ENCODE measurements around the gene ZBTB11.
"Not testable (repeated sequence)": the region's sequence is repeated elsewhere in the genome, so short reads cannot be mapped to it uniquely, and the experiment has no call there.

The ZBTB11 gene

DNA sequence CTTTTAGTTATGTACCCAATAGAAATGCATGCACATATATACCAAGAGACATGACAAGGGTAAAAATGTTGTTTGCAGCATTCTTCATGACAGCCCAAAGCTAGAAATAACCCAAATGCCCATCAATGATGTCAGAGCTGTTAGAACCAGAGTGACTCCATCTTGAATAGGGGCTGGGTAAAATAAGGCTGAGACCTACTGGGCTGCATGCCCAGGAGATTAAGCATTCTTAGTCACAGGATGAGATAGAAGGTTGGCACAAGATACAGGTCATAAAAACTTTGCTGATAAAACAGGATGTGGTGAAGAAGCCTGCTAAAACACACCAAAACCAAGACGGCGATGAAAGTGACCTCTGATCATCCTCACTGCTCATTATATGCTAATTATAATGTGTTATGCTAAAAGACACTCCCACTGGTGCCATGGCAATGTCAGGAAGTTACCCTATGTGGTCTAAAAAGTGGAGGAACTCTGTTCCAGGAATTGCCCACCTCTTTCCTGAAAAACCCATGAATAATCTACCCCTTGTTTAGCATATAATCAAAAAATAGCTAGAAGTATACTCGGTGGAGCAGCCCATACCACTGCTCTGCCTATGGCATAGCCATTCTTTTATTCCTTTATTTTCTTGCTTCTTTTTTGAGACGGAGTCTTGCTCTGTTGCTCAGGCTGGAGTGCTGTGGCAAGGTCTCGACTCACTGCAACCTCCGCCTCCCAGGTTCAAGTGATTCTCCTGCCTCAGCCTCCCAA lies 32.9 kb downstream of the ZBTB11 start:
- DNase-seq (ENCODE audit: low read depth, low spot score): no peak
- H3K36me3 ChIP-seq (ENCODE audit: control insufficient read depth, insufficient read depth, low read length): no peaks in the 10 kb centered on the region
- no peak overlapping the region for H3K4me3 ChIP-seq (ENCODE audit: low read length)
- no peaks in the 10 kb centered on the region for H3K27me3 ChIP-seq (ENCODE audit: control insufficient read depth, insufficient read depth, low read length)
- no peak overlapping the region for H3K27ac ChIP-seq (ENCODE audit: low read length)
- H3K9me3 ChIP-seq (ENCODE audit: control insufficient read depth, insufficient read depth, low read length): no peaks in the 10 kb centered on the region
- WGBS (ENCODE audit: insufficient coverage, insufficient read length): no CpG with 5 or more reads among the region's 6 CpGs
- peaks cover 3% of the 10 kb centered on the region; the same call in 1 of the 2 replicates for H3K4me1 ChIP-seq (ENCODE audit: control insufficient read depth, insufficient read depth, low read length)

DNA sequence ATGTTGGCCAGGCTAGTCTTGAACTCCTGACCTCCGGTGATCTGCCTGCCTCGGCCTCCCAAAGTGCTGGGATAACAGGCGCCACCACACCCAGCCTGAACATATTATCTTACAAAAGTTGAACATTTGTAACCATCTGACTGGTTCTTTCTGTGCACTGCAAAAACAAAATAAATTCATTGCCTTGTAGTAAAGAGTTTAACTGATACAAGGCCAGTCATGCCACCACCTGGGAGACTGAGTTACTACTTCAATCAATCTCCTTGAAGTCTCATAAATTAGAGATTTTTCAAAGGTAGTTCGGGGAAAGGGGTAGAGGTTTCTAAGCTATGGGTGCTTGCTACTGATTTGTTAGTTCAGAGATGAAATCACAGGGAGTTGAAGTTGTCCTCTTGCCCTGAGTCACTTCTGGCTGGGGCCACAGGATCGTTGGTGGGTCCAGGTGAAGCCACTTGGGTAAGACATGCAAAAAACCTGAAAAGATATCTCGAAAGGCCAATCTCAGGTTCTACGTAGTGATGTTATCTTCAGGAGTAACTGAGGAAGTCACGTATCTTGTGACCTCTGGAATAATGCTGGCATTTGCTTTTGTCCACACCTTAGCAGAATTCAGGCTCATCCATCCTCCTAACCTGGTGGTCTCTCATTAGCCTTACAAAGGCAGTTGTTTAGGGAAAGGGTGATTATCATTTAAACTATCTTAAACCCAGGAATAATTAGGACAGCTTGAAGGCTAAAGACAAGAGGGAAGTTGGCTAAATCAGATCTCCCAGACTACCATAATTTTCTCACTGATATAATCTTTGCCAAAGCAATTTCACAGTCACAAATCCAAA lies 33.7 kb downstream of the ZBTB11 start:
- no peak for DNase-seq (ENCODE audit: low read depth, low spot score)
- Histone ChIP-seq H3K4me1 (ENCODE audit: control insufficient read depth, insufficient read depth, low read length) (peaks cover 3% of the 10 kb centered on the region; the same call in 1 of the 2 replicates), H3K27me3 (ENCODE audit: control insufficient read depth, insufficient read depth, low read length) (no peaks in the 10 kb centered on the region), H3K9me3 (ENCODE audit: control insufficient read depth, insufficient read depth, low read length) (no peaks in the 10 kb centered on the region), H3K4me3 (ENCODE audit: low read length) (no peak overlapping the region), H3K36me3 (ENCODE audit: control insufficient read depth, insufficient read depth, low read length) (no peaks in the 10 kb centered on the region), H3K27ac (ENCODE audit: low read length) (no peak overlapping the region)
- WGBS (ENCODE audit: insufficient coverage, insufficient read length): no CpG with 5 or more reads among the region's 8 CpGs

DNA sequence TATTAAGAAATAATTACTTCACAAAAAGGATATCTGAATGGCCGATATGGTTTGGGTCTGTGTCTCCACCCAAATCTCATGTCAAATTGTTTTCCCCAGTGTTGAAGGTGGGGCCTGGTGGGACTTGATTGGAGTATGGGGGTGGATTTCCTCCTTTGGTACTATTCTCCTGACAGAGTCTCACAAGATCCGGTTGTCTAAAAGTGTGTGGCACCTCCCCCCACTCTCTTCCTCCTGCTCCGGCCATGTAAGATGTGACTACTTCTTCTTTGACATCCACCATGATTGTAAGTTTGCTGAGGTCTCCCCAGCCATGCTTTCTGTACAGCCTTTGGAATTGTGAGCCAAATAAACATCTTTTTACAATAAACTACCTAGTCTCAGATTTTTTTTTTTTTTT lies 34.5 kb downstream of the ZBTB11 start:
- no CpG with 5 or more reads among the region's 3 CpGs for WGBS (ENCODE audit: insufficient coverage, insufficient read length)

DNA sequence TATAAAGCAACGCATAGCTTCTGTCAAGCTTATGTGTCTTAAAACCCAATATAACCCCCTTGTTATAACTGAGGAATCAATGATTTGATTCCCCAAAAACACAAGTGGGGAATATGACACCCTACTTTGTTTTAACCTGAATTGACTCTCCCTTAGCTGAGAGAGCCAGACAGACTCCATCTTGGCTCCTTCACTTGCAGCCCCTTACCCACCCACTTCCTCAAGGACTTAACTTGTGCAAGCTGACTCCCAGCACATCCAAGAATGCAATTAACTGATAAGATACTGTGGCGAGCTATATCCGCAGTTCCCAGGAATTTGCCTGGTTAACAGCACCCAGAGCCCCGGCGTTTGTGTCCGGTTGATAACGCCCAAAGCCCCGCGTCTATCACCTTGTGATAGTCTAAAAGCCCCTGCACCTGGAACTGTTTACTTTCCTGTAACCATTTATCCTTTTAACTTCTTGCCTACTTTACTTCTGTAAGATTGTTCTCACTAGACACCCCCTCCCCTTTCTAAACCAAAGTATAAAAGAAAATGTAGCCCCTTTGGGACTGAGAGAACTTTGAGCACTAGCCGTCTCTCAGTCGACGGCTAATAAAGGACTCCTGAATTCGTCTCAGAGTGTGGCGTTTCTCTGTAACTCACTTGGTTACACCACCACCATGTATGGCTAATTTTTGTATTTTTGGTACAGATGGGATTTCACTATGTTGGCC lies 35.4 kb downstream of the ZBTB11 start:
- not testable (repeated sequence) for H3K36me3 ChIP-seq (ENCODE audit: control insufficient read depth, insufficient read depth, low read length); H3K27me3 ChIP-seq (ENCODE audit: control insufficient read depth, insufficient read depth, low read length); H3K4me1 ChIP-seq (ENCODE audit: control insufficient read depth, insufficient read depth, low read length); H3K9me3 ChIP-seq (ENCODE audit: control insufficient read depth, insufficient read depth, low read length); H3K4me3 ChIP-seq (ENCODE audit: low read length); DNase-seq (ENCODE audit: low read depth, low spot score); H3K27ac ChIP-seq (ENCODE audit: low read length)
- WGBS (ENCODE audit: insufficient coverage, insufficient read length): no CpG with 5 or more reads among the region's 14 CpGs

More for the DNA sequence above, 34.5 kb downstream of the ZBTB11 start:
- no peak overlapping the region for H3K4me3 ChIP-seq (ENCODE audit: low read length)
- peaks cover 3% of the 10 kb centered on the region; the same call in 1 of the 2 replicates for H3K4me1 ChIP-seq (ENCODE audit: control insufficient read depth, insufficient read depth, low read length)
- no peaks in the 10 kb centered on the region for H3K9me3 ChIP-seq (ENCODE audit: control insufficient read depth, insufficient read depth, low read length)
- no peak overlapping the region for H3K27ac ChIP-seq (ENCODE audit: low read length)
- DNase-seq (ENCODE audit: low read depth, low spot score): no peak
- H3K36me3 ChIP-seq (ENCODE audit: control insufficient read depth, insufficient read depth, low read length): no peaks in the 10 kb centered on the region
- H3K27me3 ChIP-seq (ENCODE audit: control insufficient read depth, insufficient read depth, low read length): no peaks in the 10 kb centered on the region

DNA sequence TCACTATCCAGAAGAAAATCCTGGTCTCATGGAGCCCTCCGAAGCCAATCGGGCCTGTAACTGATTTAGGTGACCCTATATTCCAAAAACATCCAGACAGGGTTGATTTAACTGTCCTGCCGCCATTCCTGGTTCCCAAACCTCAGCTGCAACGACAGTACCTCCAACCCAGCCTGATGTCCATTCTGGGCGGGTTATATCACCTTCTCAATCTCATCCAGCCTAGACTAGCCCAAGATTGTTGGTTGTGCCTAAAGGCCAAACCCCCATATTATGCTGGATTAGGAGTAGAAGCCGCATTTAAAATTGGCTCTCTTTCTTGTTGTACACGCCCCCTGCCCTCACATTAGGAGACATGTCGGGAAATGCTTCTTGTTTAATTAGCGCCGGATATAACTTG lies 36.7 kb downstream of the ZBTB11 start:
- no CpG with 5 or more reads among the region's 10 CpGs for WGBS (ENCODE audit: insufficient coverage, insufficient read length)
- no peaks in the 10 kb centered on the region for H3K36me3 ChIP-seq (ENCODE audit: control insufficient read depth, insufficient read depth, low read length)
- H3K4me1 ChIP-seq (ENCODE audit: control insufficient read depth, insufficient read depth, low read length): peaks cover 3% of the 10 kb centered on the region; the same call in 1 of the 2 replicates
- no peak overlapping the region for H3K27ac ChIP-seq (ENCODE audit: low read length)
- no peaks in the 10 kb centered on the region for H3K27me3 ChIP-seq (ENCODE audit: control insufficient read depth, insufficient read depth, low read length)
- H3K9me3 ChIP-seq (ENCODE audit: control insufficient read depth, insufficient read depth, low read length): no peaks in the 10 kb centered on the region
- DNase-seq (ENCODE audit: low read depth, low spot score): no peak
- H3K4me3 ChIP-seq (ENCODE audit: low read length): no peak overlapping the region

DNA sequence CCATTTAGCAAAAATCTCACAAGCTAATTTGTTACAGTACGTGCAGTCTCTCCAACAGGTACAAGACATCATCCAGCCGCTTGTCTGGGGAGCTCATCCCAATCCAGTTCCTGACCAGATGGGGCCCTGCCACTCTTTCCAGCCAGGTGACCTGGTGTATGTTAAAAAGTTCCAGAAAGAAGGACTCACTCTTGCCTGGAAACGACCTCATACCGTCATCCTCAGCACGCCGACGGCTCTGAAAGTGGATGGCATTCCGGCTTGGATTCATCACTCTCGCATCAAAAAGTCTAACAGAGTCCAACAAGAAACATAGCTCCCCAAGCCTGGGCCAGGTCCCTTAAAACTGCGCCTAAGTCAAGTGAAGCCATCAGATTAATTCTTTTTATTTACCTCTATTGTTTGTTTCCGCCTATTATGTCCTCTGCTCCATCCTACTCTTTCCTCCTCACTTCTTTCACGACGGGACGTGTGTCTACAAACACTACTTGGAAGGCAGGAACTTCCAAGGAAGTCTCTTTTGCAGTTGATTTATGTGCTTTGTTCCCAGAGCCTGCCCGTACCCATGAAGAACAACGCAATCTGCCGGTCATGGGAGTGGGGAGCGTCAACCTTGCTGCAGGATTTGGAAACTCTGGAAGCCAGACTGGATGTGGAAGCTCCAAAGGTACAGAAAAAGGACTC lies 37.5 kb downstream of the ZBTB11 start:
- H3K4me1 ChIP-seq (ENCODE audit: control insufficient read depth, insufficient read depth, low read length): peaks cover 3% of the 10 kb centered on the region; the same call in 1 of the 2 replicates
- no peak for DNase-seq (ENCODE audit: low read depth, low spot score)
- no CpG with 5 or more reads among the region's 18 CpGs for whole genome bisulfite sequencing (ENCODE audit: insufficient coverage, insufficient read length)
- no peaks in the 10 kb centered on the region for H3K9me3 ChIP-seq (ENCODE audit: control insufficient read depth, insufficient read depth, low read length)
- no peak overlapping the region for H3K27ac ChIP-seq (ENCODE audit: low read length)
- H3K27me3 ChIP-seq (ENCODE audit: control insufficient read depth, insufficient read depth, low read length): no peaks in the 10 kb centered on the region
- no peak overlapping the region for H3K4me3 ChIP-seq (ENCODE audit: low read length)
- no peaks in the 10 kb centered on the region for H3K36me3 ChIP-seq (ENCODE audit: control insufficient read depth, insufficient read depth, low read length)

DNA sequence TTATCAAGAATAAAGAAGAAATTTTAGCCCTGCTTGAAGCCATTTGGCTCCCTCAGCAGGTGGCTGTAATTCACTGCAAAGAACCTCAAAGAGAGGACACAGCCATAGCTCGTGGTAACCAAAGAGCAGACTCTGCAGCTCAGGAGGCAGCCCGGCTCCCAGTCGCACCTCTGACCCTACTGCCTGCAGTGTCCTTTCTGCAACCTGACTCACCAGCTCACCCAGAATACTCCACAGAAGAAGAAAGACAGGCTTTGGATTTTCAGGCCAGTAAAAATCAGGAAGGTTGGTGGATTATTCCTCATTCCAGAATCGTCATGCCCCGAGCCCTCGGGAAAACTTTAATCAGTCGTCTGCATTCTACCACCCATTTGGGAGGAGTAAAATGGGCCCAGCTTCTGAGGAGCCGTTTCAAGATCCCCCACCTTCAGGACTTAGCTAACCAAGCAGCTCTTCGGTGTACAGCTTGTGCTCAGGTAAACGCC lies 38.6 kb downstream of the ZBTB11 start:
- no CpG with 5 or more reads among the region's 10 CpGs for WGBS (ENCODE audit: insufficient coverage, insufficient read length)
- H3K27me3 ChIP-seq (ENCODE audit: control insufficient read depth, insufficient read depth, low read length): no peaks in the 10 kb centered on the region
- H3K4me3 ChIP-seq (ENCODE audit: low read length): no peak overlapping the region
- DNase-seq (ENCODE audit: low read depth, low spot score): no peak
- peaks cover 1% of the 10 kb centered on the region; the same call in 1 of the 2 replicates for H3K4me1 ChIP-seq (ENCODE audit: control insufficient read depth, insufficient read depth, low read length)
- no peak overlapping the region for H3K27ac ChIP-seq (ENCODE audit: low read length)
- H3K36me3 ChIP-seq (ENCODE audit: control insufficient read depth, insufficient read depth, low read length): no peaks in the 10 kb centered on the region
- H3K9me3 ChIP-seq (ENCODE audit: control insufficient read depth, insufficient read depth, low read length): no peaks in the 10 kb centered on the region

DNA sequence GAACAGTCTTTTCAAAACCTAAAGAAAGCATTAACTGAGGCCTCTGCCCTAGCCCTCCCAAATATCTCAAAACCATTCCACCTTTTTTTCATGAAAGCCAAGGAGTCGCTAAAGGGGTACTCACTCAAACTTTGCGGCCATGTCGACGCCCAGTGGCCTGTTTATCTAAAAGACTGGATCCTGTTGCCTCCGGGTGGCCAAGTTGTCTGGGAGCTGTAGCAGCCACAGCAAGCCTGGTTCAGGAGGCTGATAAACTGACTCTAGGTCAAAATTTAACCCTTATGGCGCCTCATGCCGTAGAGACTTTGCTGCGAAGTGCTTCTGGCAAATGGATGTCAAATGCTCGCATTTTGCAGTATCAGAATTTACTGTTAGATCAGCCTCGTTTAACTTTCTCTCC lies 39.5 kb downstream of the ZBTB11 start:
- WGBS (ENCODE audit: insufficient coverage, insufficient read length): no CpG with 5 or more reads among the region's 10 CpGs
- no peaks in the 10 kb centered on the region for H3K36me3 ChIP-seq (ENCODE audit: control insufficient read depth, insufficient read depth, low read length)
- no peak overlapping the region for H3K27ac ChIP-seq (ENCODE audit: low read length)
- H3K4me3 ChIP-seq (ENCODE audit: low read length): no peak overlapping the region
- H3K27me3 ChIP-seq (ENCODE audit: control insufficient read depth, insufficient read depth, low read length): no peaks in the 10 kb centered on the region
- no peak for DNase-seq (ENCODE audit: low read depth, low spot score)
- H3K9me3 ChIP-seq (ENCODE audit: control insufficient read depth, insufficient read depth, low read length): no peaks in the 10 kb centered on the region
- H3K4me1 ChIP-seq (ENCODE audit: control insufficient read depth, insufficient read depth, low read length): no peaks in the 10 kb centered on the region; the same call in 1 of the 2 replicates

DNA sequence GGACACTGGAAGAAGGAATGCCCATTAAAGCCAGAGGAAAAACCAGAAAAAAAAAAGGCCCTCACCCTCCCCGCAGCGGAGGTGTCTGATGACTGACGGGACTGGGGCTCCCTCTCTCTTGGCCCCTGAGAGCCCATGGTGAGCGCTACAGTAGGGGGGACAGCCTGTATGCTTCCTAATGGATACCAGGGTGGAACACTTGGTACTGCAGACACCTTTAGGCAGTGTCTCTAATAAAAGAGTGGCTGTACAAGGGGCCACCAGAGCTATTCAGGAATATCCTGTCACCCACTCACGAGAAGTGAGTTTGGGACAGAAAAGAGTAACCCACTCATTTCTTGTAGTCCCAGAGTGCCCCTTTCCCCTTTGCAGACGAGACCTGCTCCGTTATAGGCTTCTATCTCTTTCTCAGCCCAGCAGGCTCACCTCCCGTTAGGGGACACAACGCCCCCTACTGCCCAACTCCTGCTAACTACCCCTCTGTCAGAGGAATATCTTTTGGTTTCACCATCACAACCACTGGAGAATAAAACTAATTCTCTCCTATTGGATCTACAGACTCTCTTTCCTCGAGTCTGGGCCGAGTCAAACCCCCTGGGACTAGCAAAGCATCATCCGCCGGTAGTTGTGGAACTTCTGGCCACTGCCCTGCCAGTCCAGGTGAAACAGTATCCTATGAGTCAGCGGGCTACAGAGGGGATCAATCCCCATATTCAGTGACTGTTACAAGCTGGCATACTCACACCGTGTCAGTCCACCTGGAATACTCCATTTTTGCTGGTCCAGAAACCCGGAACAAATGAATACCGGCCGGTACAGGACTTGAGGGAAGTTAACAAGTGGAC lies 40.8 kb downstream of the ZBTB11 start:
- no peaks in the 10 kb centered on the region for H3K9me3 ChIP-seq (ENCODE audit: control insufficient read depth, insufficient read depth, low read length)
- WGBS (ENCODE audit: insufficient coverage, insufficient read length): no CpG with 5 or more reads among the region's 18 CpGs
- no peaks in the 10 kb centered on the region; the same call in 1 of the 2 replicates for H3K4me1 ChIP-seq (ENCODE audit: control insufficient read depth, insufficient read depth, low read length)
- H3K27ac ChIP-seq (ENCODE audit: low read length): no peak overlapping the region
- DNase-seq (ENCODE audit: low read depth, low spot score): peak; percentile 31
- no peaks in the 10 kb centered on the region for H3K36me3 ChIP-seq (ENCODE audit: control insufficient read depth, insufficient read depth, low read length)
- H3K4me3 ChIP-seq (ENCODE audit: low read length): no peak overlapping the region
- no peaks in the 10 kb centered on the region for H3K27me3 ChIP-seq (ENCODE audit: control insufficient read depth, insufficient read depth, low read length)

Measured in iPS DF 6.9 (cell line).